Measurements from ENCODE around the gene SLC16A3. TPM values are rescaled to one million over a fixed set of nuclear protein-coding genes. Genes with fewer than 3 reads are reported as not detected.

SLC16A3 gene
- total RNA-seq, 1 donor from 2014 or later: 29.8 TPM

- H3K4me3 Mint-ChIP-seq: no peak overlapping the region
- H3K9me3 Mint-ChIP-seq: no peaks in the 10 kb centered on the region
- H3K36me3 Mint-ChIP-seq: peaks cover 15% of the 10 kb centered on the region
- H3K27ac Mint-ChIP-seq: no peak overlapping the region
- no peak for TF ChIP-seq CTCF (conservative IDR thresholded peaks at IDR 0.05)
- DNase-seq (ENCODE audit: extremely low spot score, unreplicated experiment): no peak
- no peaks in the 10 kb centered on the region for H3K4me1 Mint-ChIP-seq (ENCODE audit: unreplicated experiment)
- H3K27me3 Mint-ChIP-seq: no peaks in the 10 kb centered on the region
Observed at GRCh38 chr17:82246040-82246364, 17.2 kb downstream of the SLC16A3 start.

- Mint-ChIP-seq H3K27me3 (no peaks in the 10 kb centered on the region), H3K4me3 (no peak overlapping the region), H3K36me3 (peaks cover 15% of the 10 kb centered on the region), H3K27ac (no peak overlapping the region), H3K4me1 (ENCODE audit: unreplicated experiment) (no peaks in the 10 kb centered on the region), H3K9me3 (no peaks in the 10 kb centered on the region)
- DNase-seq (ENCODE audit: extremely low spot score, unreplicated experiment): no peak
- no peak for TF ChIP-seq CTCF (conservative IDR thresholded peaks at IDR 0.05)
Observed at GRCh38 chr17:82246365-82247181, 17.7 kb downstream of the SLC16A3 start.

- no peak overlapping the region for H3K4me3 Mint-ChIP-seq
- H3K36me3 Mint-ChIP-seq: peaks cover 17% of the 10 kb centered on the region
- no peaks in the 10 kb centered on the region for H3K27me3 Mint-ChIP-seq
- no peak overlapping the region for H3K27ac Mint-ChIP-seq
- H3K9me3 Mint-ChIP-seq: no peaks in the 10 kb centered on the region
- no peaks in the 10 kb centered on the region for H3K4me1 Mint-ChIP-seq (ENCODE audit: unreplicated experiment)
- DNase-seq (ENCODE audit: extremely low spot score, unreplicated experiment): no peak
- TF ChIP-seq CTCF (conservative IDR thresholded peaks at IDR 0.05): no peak
Observed at GRCh38 chr17:82247182-82247823, 18.5 kb downstream of the SLC16A3 start.

GRCh38 chr17:82247856-82248671 is 19.2 kb downstream of the SLC16A3 start:
- DNase-seq (ENCODE audit: extremely low spot score, unreplicated experiment): no peak
- H3K4me1 Mint-ChIP-seq (ENCODE audit: unreplicated experiment): no peaks in the 10 kb centered on the region
- no peaks in the 10 kb centered on the region for H3K27me3 Mint-ChIP-seq
- no peak for TF ChIP-seq CTCF (conservative IDR thresholded peaks at IDR 0.05)
- H3K27ac Mint-ChIP-seq: no peak overlapping the region
- H3K9me3 Mint-ChIP-seq: no peaks in the 10 kb centered on the region
- H3K36me3 Mint-ChIP-seq: peaks cover 25% of the 10 kb centered on the region
- H3K4me3 Mint-ChIP-seq: no peak overlapping the region

- no peaks in the 10 kb centered on the region for H3K9me3 Mint-ChIP-seq
Observed at GRCh38 chr17:82248815-82249674, 20.2 kb downstream of the SLC16A3 start.

More at GRCh38 chr17:82248815-82249674, 20.2 kb downstream of the SLC16A3 start:
- Mint-ChIP-seq H3K27me3 (no peaks in the 10 kb centered on the region), H3K27ac (peak overlapping the region; percentile 8), H3K36me3 (peaks cover 23% of the 10 kb centered on the region), H3K4me3 (no peak overlapping the region), H3K4me1 (ENCODE audit: unreplicated experiment) (no peaks in the 10 kb centered on the region)
- DNase-seq (ENCODE audit: extremely low spot score, unreplicated experiment): no peak
- TF ChIP-seq CTCF (conservative IDR thresholded peaks at IDR 0.05): no peak

All from type B pancreatic cell (in vitro differentiated cells).